NCI-H69 (cell line): ENCODE data around the gene RSPH3.
"Not testable (repeated sequence)": the region's sequence is repeated elsewhere in the genome, so short reads cannot be mapped to it uniquely, and the experiment has no call there.

Experiments used
- DNase-seq: peaks from one replicate; lab custom pipeline; 2025; lab: John Stamatoyannopoulos, UW

Gene RSPH3

DNA sequence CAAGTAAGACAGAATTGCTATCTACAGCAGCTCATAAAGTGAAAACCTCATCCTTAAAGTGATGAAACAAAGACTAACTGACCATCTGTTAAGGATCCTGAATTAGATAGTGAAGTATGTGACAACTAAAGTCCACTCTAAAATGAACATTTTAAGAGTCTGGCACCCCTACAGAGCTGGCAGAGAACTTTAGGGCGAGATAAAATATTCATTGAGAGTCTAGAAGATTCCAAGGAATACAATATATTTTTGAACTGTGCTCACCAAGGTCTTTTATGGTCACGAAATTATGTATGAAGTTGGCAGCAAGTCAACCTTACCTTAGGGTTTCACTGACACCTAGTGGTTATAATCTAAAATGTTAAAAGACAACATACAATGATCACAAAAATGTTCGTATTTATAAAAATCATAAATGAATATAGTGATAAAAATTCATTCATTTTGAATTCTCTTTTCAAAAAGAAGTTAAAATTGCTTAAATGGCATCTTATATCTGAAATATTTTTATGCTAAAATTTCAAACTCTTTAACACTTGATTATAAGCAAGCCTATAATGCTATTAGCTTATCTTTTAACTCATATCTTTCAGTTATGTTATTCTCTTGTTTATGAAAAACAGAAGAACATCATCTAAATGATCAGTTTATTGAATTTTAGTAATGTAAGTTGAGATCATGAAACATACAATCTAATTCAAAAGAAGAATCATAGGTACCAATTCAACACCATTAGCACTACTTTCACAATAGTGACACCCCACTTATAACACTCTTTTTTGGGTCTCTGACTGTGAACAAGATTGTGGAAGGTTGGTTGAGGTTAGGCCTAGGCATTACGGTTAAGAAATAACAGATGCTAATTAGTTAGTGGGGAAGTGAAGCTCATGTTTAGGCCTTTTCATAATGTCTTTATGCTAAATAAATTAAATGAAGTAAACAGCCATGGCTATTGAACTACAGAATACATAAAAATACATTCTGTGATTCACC, 27.5 kb downstream of the RSPH3 start:
- DNase-seq, result peak; percentile 79

DNA sequence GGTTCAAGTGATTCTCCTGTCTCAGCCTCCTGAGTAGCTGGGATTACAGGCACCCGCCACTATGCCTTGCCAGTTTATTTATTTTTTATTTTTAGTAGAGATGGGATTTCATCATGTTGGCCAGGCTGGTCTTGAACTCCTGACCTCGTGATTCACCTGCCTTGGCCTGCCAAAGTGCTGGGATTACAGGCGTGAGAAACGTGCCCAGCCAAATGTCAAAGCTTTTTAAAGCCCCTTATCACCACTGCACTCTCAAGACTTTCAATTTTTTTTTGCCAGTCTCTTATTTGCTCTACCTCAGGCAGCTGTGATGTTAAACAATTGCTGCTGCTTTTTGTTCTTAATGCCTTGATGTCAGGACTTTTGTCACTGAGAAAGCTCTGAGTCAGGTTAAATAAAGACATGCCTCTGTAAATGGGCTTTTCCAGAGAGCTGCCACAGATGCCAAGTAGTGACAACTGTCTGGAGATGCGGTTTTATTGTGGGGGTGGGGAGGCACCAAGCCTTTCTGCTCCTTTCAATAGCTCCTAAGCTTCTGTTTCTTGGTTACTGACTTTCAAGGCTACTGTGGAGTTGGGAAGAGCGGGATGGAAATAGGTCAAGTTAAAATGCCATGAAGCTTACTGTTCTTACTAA, 29.2 kb downstream of the RSPH3 start:
- no peak for DNase-seq

DNA sequence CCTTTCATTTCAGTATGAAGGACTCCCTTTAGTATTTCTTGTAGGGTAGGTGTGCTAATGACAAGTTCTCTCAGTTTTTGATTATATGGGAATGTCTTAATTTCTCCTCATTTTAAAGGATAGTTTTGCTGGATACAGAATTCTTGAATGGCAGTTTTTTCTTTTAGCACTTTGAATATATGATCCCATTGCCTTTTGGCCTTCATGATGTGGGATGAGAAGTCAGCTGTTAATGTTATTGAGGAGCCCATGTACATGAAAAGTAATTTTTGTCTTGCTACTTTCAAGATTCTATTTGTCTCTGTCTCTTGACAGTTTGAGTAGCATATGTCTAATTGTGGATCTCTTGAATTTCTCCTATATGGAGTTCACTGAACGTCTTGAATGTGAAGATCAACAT, 30.9 kb downstream of the RSPH3 start:
- no peak for DNase-seq

DNA sequence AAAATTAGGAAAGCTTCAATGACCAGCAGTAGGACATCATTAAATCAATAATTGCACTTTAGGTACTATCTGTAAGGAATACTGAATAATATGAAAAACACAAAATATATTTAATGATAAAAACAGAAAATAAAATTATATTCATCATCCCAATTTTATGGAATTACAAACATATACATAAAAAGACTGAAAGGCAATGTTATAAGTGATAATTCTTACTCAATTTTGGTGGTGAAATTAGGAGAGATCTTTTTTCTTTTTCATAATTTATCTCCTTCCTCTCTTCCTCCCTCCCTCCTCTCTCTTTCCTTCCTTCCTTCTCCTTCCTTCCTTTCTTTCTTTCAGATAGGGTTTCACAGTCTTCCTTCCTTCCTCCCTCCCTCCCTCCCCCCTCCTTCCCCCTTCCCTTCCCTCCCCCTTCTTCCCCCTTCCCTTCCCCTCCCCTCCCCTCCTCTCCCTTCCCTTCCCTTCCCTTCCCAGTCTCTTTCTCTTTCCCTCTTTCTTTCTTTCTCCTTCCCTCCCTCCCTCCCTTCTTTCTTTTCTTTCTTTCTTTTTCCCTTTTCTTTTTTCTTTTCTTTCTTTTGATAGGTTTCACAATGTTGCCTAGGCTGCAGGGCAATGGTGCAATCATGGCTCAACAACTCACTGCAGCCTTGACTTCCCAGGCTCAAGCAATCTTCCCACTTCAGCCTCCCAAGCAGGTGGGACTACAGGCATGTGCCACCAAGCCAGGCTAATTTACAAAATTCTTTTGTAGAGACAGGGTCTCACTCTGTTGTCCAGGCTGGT, 36.8 kb downstream of the RSPH3 start:
- no peak for DNase-seq

DNA sequence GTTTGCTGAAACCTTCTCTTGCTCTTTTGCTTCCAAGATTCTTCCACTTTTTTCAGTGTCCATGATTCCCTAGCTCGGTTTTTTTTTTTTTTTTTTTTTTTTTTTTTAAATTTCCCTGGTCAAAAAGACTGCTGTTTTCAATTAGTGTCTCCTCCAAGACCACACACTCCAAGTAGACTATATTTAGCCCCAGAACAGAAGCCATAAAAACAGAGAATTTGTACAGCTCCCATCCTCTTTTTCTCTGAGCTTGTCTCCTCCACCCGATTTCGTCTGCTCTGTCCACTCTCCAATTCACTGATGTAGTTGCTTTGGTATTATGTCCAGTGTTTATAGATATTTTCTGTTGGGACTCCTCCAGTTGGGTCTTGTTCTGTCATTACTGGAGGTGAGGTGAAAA, 37.6 kb downstream of the RSPH3 start:
- no peak for DNase-seq

DNA sequence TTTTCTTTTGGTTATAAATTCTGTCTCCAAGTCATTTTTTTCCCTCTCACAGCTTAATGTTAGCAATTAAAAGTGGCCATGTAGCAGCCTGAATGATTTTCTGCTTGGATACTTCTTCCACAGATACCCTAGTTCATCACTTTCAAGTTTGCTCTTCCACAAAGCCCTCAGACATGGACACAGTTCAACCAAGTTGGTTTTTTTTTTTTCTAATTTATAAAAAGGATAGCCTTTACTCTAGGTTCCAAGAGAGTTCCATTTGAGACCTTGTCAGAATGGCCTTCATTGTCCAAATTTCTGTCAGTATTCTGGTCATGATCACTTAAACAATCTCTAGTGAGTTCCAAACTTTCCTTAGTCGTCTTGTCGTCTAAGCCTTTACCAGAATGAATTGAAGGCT, 40.0 kb downstream of the RSPH3 start:
- DNase-seq, result no peak

DNA sequence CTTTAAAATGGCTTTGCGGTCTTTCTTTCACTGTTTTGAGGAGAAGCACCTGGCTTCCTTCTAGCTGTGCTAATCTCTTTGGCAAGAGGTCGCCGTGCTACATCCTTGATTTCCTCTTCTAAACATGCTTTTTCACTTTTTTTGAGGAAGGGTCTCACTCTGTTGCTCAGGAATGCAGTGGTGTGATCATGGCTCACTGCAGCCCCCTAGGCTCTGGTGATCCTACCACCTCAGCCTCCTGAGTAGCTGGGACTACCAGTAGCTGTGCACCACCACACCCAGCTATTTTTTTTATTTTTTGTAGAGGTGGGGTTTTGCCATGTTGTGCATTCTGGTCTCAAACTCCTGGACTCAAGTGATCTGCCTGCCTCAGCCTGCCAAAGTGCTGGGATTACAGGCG, 40.5 kb downstream of the RSPH3 start:
- no peak for DNase-seq

DNA sequence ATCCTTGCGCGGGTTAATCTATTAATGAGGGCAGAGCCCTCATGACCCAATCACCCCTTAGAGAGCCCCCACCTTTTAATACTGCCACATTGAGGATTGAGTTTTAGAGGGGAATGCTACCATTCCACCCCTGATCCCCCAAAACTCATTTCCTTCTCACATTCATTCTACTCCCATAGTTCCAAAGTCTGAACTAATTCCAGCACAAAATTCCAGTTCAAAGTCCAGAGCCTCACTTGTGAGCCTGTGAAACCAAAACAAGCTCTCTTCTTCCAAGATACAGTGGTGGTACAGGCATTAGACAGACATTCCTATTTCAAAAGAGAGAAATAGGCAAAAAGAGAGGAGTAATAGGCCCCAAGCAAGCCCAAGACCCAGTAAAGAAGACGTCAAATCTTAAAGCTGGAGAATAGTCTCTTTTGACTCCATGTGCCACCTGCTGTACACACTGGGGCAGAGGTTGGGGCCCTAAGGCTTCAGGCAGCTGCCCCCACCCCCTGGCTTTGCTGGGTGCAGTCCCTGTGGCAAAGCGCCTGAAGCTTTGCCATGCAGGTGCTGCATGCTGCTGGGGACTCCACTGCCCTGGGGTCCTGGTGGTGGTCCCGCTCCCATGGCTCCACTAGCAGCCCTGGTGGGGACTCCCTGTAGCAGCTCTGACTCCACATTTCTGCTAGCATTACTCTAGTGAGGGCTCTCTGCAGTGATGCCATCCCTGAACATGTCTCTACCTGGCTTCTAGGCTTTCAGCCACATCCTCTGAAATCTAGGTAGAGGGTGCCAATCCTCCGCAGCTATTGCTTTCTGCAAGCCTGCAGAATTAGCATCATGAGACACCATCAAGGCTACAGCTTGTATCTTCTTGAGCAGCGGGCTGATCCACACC, 41.3 kb downstream of the RSPH3 start:
- no peak for DNase-seq

DNA sequence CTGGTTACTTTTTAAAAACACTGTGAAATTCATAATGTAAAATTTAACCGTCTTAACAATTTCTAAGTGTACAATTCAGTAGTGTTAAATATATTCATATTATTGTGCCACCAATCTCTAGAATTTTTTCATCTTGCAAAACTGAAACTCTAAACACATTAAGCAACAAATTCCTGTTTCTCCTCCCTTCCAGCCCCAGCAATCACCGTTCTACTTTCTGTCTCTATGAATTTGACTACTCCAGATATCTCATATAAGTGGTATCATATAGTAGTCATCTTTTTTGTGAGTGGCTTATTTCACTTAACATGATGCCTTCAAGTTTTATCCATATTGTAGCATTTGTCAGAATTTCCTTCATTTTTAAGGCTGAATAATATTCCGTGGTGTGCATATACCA, 44.7 kb downstream of the RSPH3 start:
- no peak for DNase-seq

DNA sequence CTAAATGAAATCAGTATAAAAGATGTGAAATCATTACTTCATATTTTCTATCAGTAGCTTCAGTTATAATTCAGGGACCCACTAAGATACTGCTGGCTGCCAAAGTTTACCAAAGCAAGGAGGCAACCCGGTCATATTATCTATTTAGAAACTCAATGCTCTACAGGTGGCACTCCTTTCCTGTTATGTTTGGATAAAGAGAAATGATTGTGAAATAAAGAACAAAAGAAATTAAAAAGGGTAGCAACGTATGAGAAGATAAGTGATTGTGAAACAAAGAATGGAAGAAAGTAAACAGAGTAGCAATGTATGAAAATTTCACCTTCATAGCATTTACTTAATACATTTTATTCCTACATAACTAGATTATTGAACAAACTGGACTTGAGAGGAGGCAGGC, 45.2 kb downstream of the RSPH3 start:
- no peak for DNase-seq

DNA sequence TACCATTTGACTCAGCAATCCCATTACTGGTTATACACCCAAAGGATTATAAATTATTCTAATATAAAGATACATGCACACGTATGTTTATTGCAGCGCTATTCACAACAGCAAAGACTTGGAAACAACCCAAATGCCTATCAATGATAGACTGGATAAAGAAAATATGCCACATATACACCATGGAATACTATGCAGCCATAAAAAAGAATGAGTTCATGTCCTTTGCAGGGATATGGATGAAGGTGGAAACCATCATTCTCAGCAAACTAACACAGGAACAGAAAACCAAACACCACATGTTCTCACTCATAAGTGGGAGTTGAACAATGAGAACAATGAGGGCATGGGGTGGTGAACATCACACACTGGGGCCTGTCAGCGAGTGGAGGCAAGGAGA, 48.0 kb downstream of the RSPH3 start:
- not testable (repeated sequence) for DNase-seq

DNA sequence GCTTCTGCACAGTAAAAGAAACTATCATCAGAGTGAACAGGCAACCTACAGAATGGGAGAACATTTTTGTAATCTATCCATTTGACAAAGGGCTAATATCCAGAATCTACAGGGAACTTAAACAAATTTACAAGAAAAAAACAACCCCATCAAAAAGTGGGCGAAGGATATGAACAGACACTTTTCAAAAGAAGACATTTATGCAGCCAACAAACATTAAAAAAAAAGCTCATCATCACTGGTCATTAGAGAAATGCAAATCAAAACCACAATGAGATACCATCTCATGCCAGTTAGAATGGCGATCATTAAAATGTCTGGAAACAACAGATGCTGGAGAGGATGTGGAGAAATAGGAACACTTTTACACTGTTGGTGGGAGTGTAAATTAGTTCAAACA, 48.4 kb downstream of the RSPH3 start:
- DNase-seq, result not testable (repeated sequence)

DNA sequence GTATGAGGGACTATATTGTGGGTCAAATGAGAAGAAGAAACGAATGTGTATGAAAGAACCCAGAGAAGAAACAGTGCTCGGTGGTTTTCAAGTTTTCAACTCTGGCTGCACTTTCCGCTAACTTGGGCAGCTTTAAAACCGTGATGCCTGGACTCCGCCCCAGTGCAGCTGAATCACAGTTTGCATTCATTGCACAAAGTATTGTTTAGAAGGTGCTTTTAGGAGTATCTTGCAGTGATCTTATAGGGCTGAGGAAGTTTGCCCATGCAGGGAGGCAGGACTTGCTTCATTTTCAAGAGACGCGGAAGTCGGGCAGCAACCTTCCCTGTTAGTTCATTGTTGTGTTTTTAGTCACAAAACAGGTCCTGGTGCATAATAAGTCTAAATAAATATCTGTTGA, 52.7 kb downstream of the RSPH3 start:
- no peak for DNase-seq

DNA sequence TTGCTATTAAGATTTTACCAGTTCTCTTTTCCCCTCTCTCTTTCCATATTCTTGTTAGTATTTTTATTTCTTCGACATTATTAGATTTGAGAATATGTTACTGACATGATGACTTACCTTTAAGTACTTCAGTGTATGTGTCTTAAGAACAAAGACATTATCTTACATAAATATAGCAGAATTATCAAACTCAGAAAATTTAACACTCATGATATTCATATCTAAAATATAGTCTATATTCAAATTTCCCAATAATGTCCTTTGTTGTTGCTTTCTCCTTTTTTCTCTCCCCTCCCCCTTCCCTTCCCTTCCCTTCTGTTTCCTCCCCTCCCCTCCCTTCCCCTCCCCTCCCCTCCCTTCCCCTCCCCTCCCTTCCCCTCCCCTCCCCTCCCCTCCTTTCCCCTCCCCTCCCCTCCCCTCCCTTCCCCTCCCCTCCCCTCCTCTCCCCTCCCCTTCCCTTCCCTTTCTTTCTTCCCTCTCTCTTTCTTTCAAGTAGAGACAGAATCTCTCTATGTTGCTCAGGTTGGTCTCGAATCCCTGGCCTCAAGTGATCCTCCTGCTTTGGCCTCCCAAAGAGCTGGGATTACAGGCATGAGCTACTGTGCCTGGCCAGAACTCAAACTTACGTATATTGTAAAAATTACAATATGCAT, 56.5 kb downstream of the RSPH3 start:
- DNase-seq, result no peak

DNA sequence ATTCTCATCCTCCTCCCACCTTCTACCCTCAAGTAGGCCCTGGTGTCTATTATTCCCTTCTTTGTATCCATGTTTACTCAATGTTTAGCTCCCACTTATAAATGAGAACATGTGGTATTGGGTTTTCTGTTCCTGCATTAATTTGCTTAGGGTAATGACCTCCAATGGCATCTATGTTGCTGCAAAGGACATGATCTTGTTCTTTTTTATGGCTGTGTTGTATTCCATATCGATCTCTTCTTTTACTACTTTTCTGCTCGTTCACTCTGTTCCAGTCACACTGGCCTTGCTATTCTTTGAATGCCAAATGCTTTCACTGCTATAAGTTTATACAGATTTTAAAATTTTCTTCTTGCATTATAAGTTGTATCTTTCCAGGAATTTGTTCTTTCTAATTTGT, 57.7 kb downstream of the RSPH3 start:
- no peak for DNase-seq

DNA sequence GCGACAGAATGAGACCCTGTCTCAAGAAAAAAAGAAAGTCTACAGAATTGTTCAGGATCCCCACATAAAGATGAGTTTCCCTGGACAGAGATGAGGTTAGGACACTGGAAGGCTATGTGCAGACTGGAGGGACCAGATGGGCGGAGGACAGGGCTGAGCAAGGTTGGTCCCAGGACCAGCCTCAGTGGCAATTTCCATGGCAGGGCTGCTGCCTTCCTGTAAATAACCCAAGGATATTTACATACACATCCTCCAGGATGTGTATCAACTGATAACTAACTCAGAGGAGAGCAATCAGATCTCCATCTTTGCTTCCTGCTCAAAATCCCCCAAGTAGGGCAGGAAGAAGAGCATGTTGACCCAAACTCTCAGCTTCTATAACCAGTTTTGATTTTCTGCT, 58.8 kb downstream of the RSPH3 start:
- no peak for DNase-seq

DNA sequence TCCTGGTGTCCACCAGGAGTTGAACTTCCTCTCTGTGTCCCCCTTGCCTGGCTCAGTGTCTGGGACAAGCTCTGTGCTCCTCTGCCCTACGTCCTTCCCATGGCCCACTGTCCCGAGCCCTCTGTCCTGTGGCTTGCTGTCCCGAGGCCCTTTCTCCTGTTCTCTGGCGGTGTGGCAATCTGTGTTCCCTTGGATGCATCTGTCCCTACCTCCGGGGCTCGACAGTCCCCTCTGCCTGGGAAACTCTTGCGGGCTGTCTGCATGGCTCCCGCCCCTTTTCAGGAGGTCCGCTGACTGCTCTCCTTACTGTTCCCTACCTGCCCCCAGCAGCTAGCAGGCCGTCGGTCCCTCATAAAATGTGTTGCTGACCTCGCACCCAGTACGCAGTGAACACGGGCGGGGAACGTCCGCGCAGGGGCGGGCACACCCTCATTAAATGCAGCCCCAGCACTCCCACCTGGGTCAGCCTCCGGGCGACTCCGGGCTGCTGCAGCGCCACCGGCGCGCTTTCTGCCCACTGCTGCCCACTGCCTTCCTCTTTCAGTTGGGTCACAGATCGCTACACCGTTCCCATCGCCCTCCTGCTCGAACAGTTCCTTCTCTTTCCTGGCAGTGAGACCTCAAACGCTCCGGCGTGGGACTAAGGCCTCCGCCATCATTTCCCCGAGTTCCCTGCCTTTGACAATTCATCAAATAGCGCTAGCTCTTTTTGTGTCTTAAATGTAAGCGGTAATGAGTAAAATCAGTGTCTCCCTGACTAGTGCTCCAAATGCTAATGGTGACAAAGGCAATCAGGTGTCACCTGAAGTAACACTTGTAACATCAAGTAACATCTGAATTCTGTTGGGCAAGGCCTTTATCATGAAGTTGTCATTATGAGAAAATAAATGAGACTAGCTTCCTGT, 60.5 kb downstream of the RSPH3 start:
- DNase-seq, result peak; percentile 56

DNA sequence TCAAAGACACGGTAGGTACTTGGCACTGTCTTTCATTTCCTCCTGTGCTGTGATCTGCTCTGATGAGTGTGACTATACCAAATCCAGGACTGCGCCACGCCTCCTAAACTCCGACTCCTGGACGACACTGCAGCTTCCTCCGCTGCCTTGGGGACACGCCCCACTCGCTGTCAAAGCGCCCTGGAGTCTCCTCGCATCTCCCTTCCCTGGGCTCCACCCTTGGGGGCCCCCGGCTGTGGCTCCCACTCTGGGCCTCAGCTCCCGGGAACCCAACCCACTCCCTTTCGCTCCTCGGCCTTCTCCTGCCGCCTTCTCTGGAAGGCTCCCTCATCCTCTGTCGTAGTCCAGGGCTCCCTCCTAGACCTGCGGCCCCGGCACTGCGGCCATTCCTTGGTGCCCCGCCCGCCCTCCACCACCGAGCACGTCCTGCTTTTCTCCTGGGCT, 61.2 kb downstream of the RSPH3 start:
- peak; percentile 82 for DNase-seq

DNA sequence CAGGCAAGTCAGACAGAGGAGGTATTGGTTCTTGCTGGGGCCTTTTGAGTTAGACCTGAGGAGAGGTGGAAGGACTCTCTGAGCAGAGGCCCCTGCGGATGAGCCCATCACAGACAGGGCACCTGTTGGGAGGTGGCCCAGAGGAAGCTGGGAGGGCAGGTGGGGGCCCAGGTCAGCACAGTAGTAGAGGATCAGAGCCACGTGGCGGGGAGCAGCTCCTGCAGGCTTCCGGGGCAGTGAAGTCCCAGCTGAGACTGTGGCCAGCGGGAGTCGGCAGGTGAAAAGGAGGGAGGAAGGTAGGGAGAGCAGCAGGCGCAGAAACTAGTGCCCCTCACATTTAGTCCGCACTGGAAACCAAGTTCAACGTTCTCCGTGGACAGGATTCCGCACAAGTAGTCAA, 61.8 kb downstream of the RSPH3 start:
- DNase-seq, result no peak

DNA sequence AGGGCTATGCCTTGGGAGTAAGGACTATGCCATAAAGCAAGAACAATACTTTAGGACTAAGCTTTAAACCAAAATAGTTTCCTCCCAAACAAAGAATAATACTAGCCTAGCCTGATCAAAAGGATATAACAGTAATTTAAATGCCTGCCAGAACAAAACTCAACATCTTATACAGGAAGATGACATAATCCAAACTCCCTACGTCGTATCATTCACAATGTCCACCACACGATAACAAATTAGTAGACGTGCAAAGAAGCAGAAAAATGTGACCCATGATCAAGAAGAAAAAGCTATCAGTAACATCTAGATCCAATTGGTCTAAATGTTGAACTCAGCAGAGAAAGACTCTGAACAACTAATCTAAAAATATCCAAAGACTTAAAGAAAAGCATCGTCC, 65.8 kb downstream of the RSPH3 start:
- no peak for DNase-seq
